GM19452 (cell line): ENCODE data around the gene IQSEC1.

Experiments used
- ATAC-seq: cut with Tn5 transposase; IDR thresholded peaks from one replicate; pipeline ENCODE4 v1.9.1; 2021; ENCODE audit not compliant: unreplicated experiment

IQSEC1 gene

DNA sequence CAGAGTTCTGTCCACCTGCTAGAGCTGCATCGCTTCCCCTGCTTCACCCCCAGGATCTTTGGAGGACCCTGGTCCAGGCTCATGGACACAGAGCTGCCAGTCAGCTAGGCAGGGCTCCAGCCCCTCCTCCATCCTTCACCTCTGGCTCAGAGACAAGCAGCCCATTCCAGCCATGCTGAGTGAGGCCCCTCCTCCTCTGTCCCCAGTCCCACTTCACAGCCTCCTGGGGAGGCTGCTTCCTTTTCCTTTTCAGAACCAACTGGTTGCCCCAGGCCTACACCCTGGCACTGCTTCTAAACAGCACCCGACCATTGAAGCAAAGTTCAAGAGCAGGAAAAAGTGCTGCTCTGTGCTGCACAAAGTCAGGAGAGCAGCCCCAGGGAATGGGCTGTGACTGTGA, 22.2 kb downstream of the IQSEC1 start:
- no peak for ATAC-seq

GRCh38 chr3:13050446-13050845, 22.8 kb downstream of the IQSEC1 start:
- no peak for ATAC-seq

DNA sequence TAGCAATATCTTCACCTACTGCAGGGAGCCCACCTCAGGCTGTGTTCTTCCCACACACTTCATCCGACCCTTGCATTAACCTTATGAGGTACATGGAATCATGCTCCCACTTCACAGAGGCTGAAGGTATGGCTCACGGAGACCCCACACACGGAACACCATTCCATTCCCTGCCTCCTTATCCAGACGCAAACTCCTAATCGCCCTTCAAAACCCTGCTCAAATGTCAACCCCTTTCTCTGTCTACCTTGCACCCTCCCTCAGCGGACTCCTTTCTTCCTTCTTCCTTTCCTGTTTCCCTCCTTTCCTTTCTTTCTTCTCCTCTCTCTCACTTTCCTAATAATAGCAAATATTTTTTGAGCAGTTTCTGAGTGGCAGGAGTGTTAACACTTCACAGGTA, 23.8 kb downstream of the IQSEC1 start:
- ATAC-seq, result no peak

GRCh38 chr3:13047296-13048165, 25.7 kb downstream of the IQSEC1 start:
- ATAC-seq, result no peak

DNA sequence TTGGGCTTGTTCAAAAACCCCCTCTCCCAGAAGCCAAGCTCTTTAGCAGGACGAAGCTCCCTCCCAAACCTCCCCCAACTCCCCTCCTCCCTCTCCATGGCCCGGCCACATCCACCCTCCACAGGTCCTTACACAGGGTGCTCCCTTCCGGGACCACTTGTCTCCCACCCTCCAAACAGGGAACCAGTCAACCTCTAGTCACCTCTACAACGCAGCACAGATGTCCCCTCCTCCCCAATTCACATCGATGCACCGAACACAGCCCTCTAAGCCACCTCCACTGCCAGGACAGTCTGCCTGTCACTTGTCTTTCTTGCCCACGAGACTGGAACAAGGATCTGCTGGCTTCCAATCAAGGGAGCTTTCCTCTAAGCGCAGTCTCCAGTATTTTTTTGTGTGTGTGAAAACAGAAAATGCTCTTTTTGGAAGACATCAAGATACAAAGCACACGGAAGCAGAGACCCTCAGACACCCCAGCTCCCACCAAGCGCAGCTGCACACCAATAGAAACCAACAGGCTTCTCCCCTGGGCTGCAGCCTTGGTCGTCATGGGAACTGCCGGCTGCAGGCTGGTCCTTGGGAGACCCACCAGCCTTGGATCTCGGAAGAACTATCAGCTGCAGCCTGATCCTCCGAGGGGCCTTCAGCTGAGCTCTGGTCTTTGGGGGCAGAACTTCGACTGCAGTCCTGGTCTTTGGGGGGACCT, 26.5 kb downstream of the IQSEC1 start:
- peak; percentile 17 for ATAC-seq

DNA sequence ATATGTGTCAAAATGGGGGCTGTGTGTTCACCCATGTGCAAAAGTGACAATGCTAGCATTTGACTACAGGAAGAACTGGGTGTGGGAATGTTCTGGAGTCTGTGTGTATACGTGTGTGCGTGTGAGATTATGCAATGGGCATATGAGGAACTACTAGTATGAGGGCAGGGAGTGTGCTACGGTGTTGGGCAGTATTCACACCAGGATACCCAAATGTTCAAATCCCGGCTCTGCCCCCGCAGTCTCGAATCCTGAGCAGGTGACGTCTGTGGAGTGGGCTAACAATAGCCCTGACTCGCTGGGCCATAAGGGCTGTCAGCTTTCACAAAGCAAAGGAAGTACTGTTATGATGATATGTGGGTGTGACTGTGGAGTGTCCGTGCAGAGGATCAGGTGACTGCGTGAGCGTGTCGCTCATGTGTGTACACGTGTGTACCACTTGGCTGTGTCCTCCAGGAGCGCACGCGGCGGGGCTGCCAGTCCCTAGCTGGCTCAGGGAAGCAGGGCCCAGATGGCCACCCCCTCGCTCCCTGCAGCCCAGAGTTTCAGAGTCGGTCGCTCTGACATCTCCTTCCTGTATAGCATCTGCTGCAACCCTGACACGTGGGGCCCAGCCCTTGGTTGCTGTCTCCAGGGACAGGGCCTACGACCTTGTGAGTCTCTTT, 27.2 kb downstream of the IQSEC1 start:
- ATAC-seq, result peak; percentile 84

GRCh38 chr3:13045241-13045903, 27.9 kb downstream of the IQSEC1 start:
- ATAC-seq, result no peak

DNA sequence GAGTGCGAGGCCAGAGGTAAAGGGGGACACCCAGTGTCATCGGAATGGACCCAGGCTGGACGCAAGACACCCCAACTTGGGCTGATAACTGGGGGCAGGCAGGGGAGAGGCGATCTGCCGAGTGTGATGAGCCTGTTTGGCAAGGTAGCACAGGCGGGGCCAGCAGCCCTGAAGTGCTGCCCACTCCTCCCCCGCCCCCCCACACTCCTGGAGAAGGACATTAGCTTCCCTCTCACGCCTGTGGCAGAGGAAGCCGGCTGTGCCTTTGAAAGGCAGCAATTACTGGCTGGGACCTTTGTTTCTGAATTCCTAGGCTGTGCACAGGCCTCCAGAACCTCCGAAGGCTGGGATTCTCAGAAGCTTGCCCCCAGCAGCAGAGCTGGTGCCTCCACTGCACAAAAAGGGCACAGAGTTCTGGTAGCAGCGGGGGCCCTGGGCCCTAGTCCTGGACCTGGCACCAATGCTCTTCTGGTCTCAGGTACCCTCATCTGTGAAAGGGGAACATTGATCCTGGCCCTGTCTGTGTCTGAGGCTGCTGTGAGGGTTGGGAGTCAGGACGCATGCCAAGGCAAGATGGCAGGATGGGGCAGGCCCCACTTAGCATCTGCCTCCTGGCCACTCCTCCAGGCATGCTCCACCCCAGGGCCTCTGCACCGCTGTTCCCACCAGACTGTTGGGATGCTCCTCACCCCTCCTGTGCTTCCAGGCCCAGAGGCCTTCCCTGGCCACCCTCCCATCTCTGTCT, 28.6 kb downstream of the IQSEC1 start:
- ATAC-seq, result no peak

- no peak for ATAC-seq
These were observed 29.6 kb downstream of the IQSEC1 start for GRCh38 chr3:13043656-13044055.

GRCh38 chr3:13042715-13043271, 30.4 kb downstream of the IQSEC1 start:
- ATAC-seq, result no peak

DNA sequence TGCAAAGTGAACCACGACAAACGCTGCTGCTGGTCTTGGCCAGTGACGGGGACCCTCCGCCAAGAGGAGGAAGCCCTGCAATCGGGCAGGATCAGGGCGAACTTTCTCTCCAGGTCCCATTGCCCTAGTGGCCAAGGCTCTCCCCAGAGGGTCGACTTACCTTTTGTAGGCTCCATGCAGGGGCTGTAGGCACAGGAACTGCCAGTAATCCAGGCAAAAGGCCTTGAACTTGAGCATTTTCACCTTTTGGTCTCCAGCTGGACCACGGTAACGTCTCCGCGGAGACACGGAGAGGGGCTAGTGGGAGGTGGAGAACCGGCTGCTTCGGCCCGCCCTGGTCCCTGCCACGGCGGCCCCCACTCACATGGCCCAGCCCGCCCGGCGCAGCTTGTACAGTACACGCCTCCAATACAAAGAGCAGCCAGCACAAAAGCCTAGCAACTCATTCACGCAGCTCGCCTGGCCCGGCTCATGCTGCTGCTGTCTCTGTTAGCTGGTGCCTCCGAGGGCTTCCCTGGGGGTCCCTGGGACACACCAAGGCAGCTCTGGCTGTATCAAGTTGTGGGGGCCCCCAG, 31.0 kb downstream of the IQSEC1 start:
- no peak for ATAC-seq

DNA sequence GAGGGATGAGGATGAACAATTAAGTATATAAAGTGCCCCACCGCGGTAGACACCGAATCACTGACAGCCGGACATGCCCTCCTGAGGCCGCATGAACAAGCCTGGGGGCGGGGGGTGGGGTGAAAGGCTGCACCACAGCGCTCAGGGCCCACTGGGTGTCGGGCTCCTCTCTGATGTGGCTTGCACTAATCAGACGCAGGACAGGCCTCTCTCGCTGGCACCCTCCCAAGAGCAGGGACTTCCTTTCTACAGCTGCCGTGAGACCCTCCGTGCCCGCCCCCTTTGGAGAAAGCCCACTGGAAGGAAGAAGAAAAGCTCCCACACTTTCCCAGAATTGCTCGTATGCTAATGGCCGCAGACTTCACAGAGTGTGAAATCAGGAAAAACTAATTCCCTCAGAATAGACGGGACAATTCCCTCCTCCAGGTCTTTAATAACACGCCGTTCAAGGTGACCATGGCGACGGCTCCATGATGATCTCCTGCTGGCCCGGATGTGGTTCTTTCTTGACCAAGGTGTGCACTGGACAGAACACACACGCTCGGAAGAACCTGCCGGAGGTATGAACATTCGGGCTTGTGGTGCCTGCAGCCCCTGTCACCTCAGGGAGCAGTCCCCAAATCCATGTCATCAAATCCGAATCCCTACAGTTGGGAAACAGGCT, 32.0 kb downstream of the IQSEC1 start:
- ATAC-seq, result no peak

- peak; percentile 92 for ATAC-seq
These were observed 32.7 kb downstream of the IQSEC1 start for GRCh38 chr3:13040361-13041074.

- ATAC-seq, result no peak
These were observed 33.9 kb downstream of the IQSEC1 start for GRCh38 chr3:13039213-13039896.

DNA sequence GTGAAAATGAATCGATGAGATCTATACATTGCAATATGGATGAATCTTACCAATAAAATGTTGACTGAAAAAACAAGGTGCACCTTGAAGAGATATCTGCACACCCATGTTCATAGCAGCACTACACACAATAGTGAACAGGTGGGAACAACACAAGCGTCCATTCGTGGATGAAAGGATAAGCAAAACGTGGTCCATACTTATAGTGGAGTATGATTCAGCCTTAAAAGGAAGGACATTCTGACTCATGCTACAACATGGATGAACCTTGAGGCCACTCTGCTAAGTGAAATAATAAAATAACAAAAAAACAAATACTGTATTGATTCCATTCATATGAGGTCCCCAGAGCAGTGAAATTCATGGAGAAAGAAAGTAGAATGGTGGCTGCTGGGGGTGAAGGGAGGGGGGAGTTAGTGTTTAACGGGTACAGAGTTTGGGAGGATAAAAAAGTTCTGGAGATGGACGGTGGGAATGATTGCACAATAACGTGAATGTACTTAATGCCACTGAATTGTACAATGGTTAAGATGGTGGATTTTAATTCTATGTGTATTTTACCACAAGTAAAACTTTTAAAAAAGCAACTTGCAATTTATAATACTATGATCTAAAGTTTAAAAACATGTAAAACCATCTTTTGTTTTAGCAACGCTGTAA, 35.6 kb downstream of the IQSEC1 start:
- no peak for ATAC-seq

DNA sequence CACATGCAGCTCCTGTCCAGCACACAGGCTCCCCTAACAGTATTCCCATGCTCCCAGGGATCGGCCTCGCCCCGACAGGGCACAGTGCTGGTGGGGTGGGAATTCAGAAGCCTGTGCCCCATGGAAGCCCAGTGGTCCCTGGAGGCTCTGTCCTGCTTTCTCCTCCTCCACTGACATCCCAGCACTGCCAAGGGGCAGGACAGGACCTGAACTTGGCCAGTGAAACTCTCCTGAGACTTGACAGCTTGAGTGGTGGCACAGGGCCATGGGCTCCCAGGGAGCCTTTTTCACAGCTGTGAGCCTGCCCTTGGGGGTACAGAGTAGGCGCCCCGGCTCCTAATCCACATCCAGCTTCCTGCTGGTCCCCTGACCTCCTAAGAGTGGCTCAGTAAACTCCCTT, 38.4 kb downstream of the IQSEC1 start:
- ATAC-seq, result no peak

DNA sequence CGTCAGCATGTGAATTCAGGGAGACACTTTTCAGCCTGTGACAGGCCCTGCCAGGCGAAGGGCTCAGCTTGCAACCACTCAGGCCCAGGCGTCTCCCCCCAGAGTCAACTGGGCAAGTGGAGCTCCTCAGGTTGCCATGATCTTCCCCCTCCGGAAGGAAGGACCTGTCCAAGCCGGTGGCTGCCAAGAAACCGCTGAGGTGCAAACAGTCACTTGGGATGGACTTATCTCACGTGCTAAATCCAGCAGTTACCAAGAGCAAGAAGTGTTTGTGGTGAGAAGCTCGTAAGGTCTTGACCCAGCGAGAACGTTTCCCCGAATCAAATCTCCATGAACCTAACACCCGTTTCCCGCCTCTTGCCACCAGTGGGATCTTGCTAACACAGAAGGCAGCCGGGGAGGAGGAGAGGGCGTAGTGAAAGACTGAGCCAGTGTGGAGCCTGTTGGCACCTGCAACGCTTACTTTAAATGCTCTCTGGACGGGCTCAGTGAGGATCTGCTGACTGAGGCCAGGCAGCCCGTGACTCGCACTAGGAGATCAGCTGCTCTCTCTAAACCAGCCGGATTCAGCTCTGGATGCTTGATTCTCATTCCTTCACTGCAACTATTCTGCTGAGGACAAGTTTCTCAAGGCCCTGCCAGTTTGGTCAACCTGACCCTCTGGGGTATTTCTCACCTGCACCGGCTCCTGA, 39.0 kb downstream of the IQSEC1 start:
- ATAC-seq, result no peak
